Central memory CD4-positive, alpha-beta T cell (primary cell): ENCODE measurements around the gene RHOF.
A peak's percentile ranks its signal among the peaks of the same experiment; 100 is the strongest.
"Not testable (repeated sequence)": the region's sequence is repeated elsewhere in the genome, so short reads cannot be mapped to it uniquely, and the experiment has no call there.

Experiments
- DNase-seq: peaks from one replicate; pipeline ENCODE4 v3.0.0; 2022

The RHOF gene

GRCh38 chr12:121773011-121773777 is 20.3 kb downstream of the RHOF start:
- peak; percentile 74 for DNase-seq

- no peak for DNase-seq
These were observed 22.5 kb downstream of the RHOF start for GRCh38 chr12:121770813-121771625.

- no peak for DNase-seq
These were observed 23.1 kb downstream of the RHOF start for GRCh38 chr12:121770388-121770787.

GRCh38 chr12:121769831-121770301 is 23.6 kb downstream of the RHOF start:
- DNase-seq: no peak

GRCh38 chr12:121769297-121769830 is 24.1 kb downstream of the RHOF start:
- DNase-seq: no peak

GRCh38 chr12:121767525-121768016 is 25.9 kb downstream of the RHOF start:
- no peak for DNase-seq

GRCh38 chr12:121766290-121767039 is 27.0 kb downstream of the RHOF start:
- no peak for DNase-seq

- DNase-seq: no peak
These were observed 27.9 kb downstream of the RHOF start for GRCh38 chr12:121765573-121765972.

- no peak for DNase-seq
These were observed 28.7 kb downstream of the RHOF start for GRCh38 chr12:121764808-121765207.

GRCh38 chr12:121762269-121762668 is 31.2 kb downstream of the RHOF start:
- DNase-seq: no peak

- DNase-seq: not testable (repeated sequence)
These were observed 35.0 kb downstream of the RHOF start for GRCh38 chr12:121758536-121758935.

GRCh38 chr12:121755591-121755990 is 37.9 kb downstream of the RHOF start:
- no peak for DNase-seq

GRCh38 chr12:121754836-121755235 is 38.7 kb downstream of the RHOF start:
- no peak for DNase-seq

- DNase-seq: no peak
These were observed 39.6 kb downstream of the RHOF start for GRCh38 chr12:121753844-121754264.

GRCh38 chr12:121751749-121752351 is 41.6 kb downstream of the RHOF start:
- DNase-seq: no peak

GRCh38 chr12:121751034-121751433 is 42.5 kb downstream of the RHOF start:
- DNase-seq: no peak

- DNase-seq: no peak
These were observed 43.0 kb downstream of the RHOF start for GRCh38 chr12:121750507-121750955.

GRCh38 chr12:121749267-121749666 is 44.2 kb downstream of the RHOF start:
- no peak for DNase-seq

- DNase-seq: peak; percentile 6
These were observed 44.8 kb downstream of the RHOF start for GRCh38 chr12:121748571-121749265.

- no peak for DNase-seq
These were observed 45.3 kb downstream of the RHOF start for GRCh38 chr12:121748218-121748570.

GRCh38 chr12:121745545-121745944 is 47.9 kb downstream of the RHOF start:
- not testable (repeated sequence) for DNase-seq

GRCh38 chr12:121741743-121742142 is 51.7 kb downstream of the RHOF start:
- no peak for DNase-seq
